GM19193 (cell line): ENCODE data around the gene P2RY14.

ENCODE experiments used
- POLR2A ChIP-seq: IDR thresholded peaks from 4 replicates; pipeline ENCODE4 v1.6.1; 2011; ENCODE audit not compliant: insufficient read depth, insufficient read length; ENCODE audit errors: extremely low read depth

P2RY14 gene

GRCh38 chr3:151283907-151284461 lies 5.6 kb upstream of the P2RY14 start:
- TF ChIP-seq POLR2A = no peak

DNA sequence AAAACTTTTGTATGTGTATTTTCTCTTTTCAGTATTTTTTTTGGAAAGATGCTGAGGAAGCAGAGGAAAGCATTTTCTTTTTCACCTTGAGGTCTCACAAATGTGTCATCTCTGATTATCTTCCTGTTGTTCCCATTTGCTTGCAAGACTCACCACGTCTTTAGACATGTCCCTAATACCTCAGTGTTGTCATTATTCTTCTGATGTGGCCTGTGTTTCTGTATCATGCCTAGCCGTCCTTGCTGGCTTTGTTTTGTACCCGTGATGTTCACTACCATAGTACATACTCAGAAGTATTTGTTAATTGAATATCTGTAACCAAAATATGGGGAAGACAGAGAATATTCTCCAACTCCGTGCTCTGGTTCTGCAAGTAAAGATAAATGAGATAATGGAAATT lies 5.0 kb upstream of the P2RY14 start:
- no peak for TF ChIP-seq POLR2A

- TF ChIP-seq POLR2A = no peak
These were observed 4.6 kb upstream of the P2RY14 start for GRCh38 chr3:151282921-151283320.

DNA sequence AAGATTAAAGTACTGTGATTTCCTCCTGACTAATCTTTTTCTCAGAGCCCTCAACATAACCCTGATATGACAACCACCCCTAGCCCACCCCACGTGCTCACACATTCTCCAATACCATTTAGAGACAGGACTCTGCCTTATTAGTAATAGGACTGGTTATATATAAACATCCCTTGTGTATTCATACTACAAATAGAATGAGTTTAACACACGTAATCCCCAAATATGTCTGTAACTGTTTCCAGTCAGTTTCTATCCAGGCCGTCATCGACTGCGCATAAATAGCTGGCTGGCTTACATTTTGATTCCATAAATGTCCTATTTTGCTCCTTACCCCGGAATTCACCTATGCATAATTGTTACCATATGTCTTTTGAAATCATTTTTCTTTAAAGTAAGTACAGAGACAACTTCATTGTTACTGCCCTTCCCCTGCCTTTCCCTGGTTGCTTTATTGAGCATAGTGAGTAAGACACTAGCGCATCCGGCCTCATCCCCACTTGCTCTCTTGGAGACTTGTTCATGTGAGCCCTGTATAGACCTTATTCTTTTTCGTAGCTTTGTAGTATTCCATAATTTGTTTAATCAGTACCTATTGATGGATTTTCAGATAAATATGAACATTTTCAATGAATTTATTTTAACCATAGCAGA lies 3.5 kb upstream of the P2RY14 start:
- no peak for TF ChIP-seq POLR2A

DNA sequence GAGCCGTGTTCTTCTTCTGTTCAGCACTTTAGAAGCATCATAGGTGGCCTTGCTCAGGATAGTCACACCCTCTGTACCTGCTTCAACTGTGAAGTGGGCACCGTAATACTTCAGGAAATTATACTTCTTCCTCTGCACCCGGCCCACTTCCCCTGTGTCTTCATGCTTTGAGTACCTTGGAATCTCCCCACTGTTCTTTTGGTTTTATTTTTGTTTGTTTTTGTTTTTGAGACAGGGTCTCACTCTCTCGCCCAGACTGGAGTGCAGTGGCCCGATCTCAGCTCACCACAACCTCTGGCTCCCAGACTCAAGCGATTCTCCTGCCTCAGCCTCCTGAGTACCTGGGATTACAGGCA lies 1.7 kb downstream of the P2RY14 start:
- no peak for TF ChIP-seq POLR2A

- no peak for TF ChIP-seq POLR2A
These were observed 2.2 kb downstream of the P2RY14 start for GRCh38 chr3:151276038-151276686.

DNA sequence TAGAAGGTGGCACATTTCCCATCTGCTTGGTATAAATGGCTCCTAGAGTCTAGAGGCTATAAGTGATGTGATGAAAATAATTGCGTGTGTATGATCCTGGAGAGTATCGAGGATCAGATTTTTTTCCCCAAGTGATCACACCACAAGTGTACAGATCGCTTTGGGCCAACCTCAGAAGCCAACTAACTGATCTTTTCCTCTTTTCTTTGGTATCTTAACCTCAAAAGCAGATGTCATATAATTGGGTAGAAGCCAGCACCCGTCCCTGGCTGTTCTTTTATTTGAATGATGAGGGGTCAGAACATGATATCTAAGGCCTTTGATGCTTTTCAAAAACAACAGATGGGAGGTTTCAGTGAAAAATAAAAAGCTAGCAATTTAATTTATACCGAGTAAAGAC lies 3.3 kb downstream of the P2RY14 start:
- no peak for TF ChIP-seq POLR2A

GRCh38 chr3:151269631-151270030 lies 8.7 kb downstream of the P2RY14 start:
- TF ChIP-seq POLR2A = no peak

- TF ChIP-seq POLR2A = no peak
These were observed 9.8 kb downstream of the P2RY14 start for GRCh38 chr3:151268267-151269235.

- no peak for TF ChIP-seq POLR2A
These were observed 11.3 kb downstream of the P2RY14 start for GRCh38 chr3:151267066-151267465.

DNA sequence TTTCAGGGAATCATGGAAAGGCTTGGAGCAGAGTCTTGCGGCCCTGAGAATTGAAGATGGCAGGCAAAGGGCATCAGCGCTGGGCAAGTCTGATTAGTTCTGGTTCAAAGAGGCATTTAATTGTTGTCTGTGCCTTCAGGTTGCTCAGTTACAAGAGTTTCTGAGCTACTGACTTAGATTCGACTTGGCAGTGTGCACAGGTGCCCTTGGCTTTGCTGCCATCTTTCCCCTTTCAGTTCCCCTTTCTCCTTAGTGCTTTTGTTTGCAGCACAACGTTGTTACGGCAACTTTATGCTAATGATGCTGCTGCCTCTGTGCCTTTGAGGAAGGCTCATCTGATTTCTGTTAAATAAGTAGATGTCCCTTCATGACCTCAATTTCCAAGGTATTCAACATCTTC lies 12.5 kb downstream of the P2RY14 start:
- no peak for TF ChIP-seq POLR2A

DNA sequence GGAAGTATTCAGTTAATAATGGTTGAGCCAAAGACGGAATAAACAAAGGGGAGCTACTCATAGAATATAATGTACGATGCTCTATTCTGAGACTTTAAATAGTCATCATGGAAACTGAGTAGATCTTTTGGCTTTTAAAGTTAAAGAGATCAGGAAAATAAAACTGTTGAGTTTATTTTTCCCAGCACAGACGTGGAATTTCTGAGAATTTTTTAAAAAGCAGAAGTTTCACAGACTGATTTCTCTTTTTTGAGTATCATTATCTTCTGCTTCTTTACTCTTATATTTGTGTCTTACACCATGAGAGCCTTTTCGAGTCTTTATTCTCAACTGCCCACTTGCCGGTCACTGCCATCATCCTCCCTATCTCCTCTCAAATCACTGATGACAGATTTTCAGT lies 13.2 kb downstream of the P2RY14 start:
- no peak for TF ChIP-seq POLR2A

GRCh38 chr3:151264605-151265004 lies 13.7 kb downstream of the P2RY14 start:
- TF ChIP-seq POLR2A = no peak

DNA sequence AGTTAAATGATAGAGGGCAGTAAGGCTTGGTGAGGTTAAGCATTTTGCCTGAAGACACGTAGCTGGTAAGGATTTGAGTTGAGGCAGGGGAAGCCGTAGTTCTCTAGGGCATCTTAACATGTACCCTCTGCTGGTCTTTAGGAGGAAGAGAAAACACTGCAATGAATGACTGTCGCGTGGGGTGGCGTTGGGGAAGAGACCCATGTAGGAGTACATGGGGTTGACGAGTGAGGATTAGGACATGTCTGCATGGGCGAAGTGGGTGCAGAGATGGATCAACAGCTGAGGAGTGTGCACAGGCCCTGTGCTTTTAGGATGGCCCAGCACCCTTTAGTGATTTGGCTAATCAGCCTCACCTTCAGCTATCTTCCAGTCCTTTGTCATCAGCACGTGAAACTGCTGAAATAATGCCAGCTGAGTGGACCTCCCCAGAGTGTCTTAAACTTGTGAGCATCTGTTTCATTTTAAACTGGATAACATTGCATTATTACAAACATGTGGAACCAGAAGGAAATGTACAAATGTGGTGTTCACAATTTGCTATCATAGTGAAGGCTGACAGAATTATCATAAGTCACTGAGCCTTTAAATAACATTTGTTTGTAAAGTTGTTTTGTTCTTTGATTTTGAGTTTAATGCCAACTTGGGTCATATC lies 15.3 kb downstream of the P2RY14 start:
- no peak for TF ChIP-seq POLR2A

GRCh38 chr3:151259664-151260063 lies 18.7 kb downstream of the P2RY14 start:
- TF ChIP-seq POLR2A = no peak

GRCh38 chr3:151256749-151257148 lies 21.6 kb downstream of the P2RY14 start:
- TF ChIP-seq POLR2A = no peak
